BLaER1 (cell line): Measurements from ENCODE around the gene TNS3.

Experiments
- H3K27ac ChIP-seq: shearing (Covaris generic); formaldehyde crosslinking; 2 replicates; pipeline ENCODE4 v1.8.1; 2022
- H3K27me3 ChIP-seq: shearing (Covaris generic); formaldehyde crosslinking; 2 replicates; pipeline ENCODE4 v1.8.1; 2022
- H3K36me3 ChIP-seq: shearing (Covaris generic); formaldehyde crosslinking; 2 replicates; pipeline ENCODE4 v1.8.1; 2022
- H3K4me1 ChIP-seq: shearing (Covaris generic); formaldehyde crosslinking; 2 replicates; pipeline ENCODE4 v1.8.1; 2022
- H3K4me2 ChIP-seq: shearing (Covaris generic); formaldehyde crosslinking; 2 replicates; pipeline ENCODE4 v1.8.1; 2022
- H3K4me3 ChIP-seq: shearing (Covaris generic); formaldehyde crosslinking; 2 replicates; pipeline ENCODE4 v1.8.1; 2022
- H3K9ac ChIP-seq: shearing (Covaris generic); formaldehyde crosslinking; 2 replicates; pipeline ENCODE4 v1.8.1; 2022
- H3K9me3 ChIP-seq: shearing (Covaris generic); formaldehyde crosslinking; 2 replicates; pipeline ENCODE4 v1.8.1; 2022
- H4K20me1 ChIP-seq: shearing (Covaris generic); formaldehyde crosslinking; 2 replicates; pipeline ENCODE4 v1.8.1; 2022
- Cebpa-rat ChIP-seq: shearing (Covaris generic); IDR thresholded peaks from 2 replicates; pipeline ENCODE4 v1.8.1; 2022

The TNS3 gene

GRCh38 chr7:47568056-47568455, 13.9 kb downstream of the TNS3 start:
- Histone ChIP-seq H4K20me1 (no peaks in the 10 kb centered on the region), H3K9me3 (no peaks in the 10 kb centered on the region), H3K27ac (peak overlapping the region; percentile 97), H3K9ac (peak overlapping the region; percentile 65; the same call in 1 of the 2 replicates), H3K4me1 (peaks cover 78% of the 10 kb centered on the region), H3K36me3 (peaks cover 4% of the 10 kb centered on the region; the same call in 1 of the 2 replicates), H3K27me3 (no peaks in the 10 kb centered on the region), H3K4me3 (no peak overlapping the region), H3K4me2 (peak overlapping the region; percentile 78)
- no peak for TF ChIP-seq Cebpa-rat

GRCh38 chr7:47565640-47566250, 16.2 kb downstream of the TNS3 start:
- H4K20me1 ChIP-seq: no peaks in the 10 kb centered on the region
- H3K4me1 ChIP-seq: peaks cover 54% of the 10 kb centered on the region
- no peak overlapping the region for H3K9ac ChIP-seq
- H3K4me2 ChIP-seq: peak overlapping the region; percentile 78; the same call in 1 of the 2 replicates
- H3K36me3 ChIP-seq: peaks cover 21% of the 10 kb centered on the region; the same call in 1 of the 2 replicates
- TF ChIP-seq Cebpa-rat: no peak
- H3K4me3 ChIP-seq: no peak overlapping the region
- H3K9me3 ChIP-seq: no peaks in the 10 kb centered on the region
- peak overlapping the region; percentile 49; the same call in 1 of the 2 replicates for H3K27ac ChIP-seq
- no peaks in the 10 kb centered on the region for H3K27me3 ChIP-seq

- Histone ChIP-seq H3K4me1 (peaks cover 32% of the 10 kb centered on the region), H3K27ac (no peak overlapping the region), H3K9me3 (peaks cover 2% of the 10 kb centered on the region; the same call in 1 of the 2 replicates), H3K36me3 (peaks cover 39% of the 10 kb centered on the region), H4K20me1 (no peaks in the 10 kb centered on the region), H3K27me3 (no peaks in the 10 kb centered on the region), H3K4me3 (no peak overlapping the region), H3K4me2 (no peak overlapping the region), H3K9ac (no peak overlapping the region)
- TF ChIP-seq Cebpa-rat: no peak
Observed at GRCh38 chr7:47563521-47563920, 18.4 kb downstream of the TNS3 start.

- H3K36me3 ChIP-seq: peaks cover 45% of the 10 kb centered on the region
- no peaks in the 10 kb centered on the region for H3K27me3 ChIP-seq
- no peak overlapping the region for H3K4me3 ChIP-seq
- no peak for TF ChIP-seq Cebpa-rat
- 0 out of 2 replicates have a peak, but pooled peaks cover 3% of the 10 kb centered on the region for H4K20me1 ChIP-seq
- H3K4me2 ChIP-seq: no peak overlapping the region
- peaks cover 16% of the 10 kb centered on the region for H3K4me1 ChIP-seq
- no peak overlapping the region for H3K27ac ChIP-seq
- H3K9me3 ChIP-seq: peaks cover 2% of the 10 kb centered on the region; the same call in 1 of the 2 replicates
- no peak overlapping the region for H3K9ac ChIP-seq
Observed at GRCh38 chr7:47561715-47562446, 20.0 kb downstream of the TNS3 start.

GRCh38 chr7:47559306-47560220, 22.3 kb downstream of the TNS3 start:
- Histone ChIP-seq H3K4me1 (no peaks in the 10 kb centered on the region), H3K27me3 (no peaks in the 10 kb centered on the region), H3K27ac (no peak overlapping the region), H3K36me3 (peaks cover 59% of the 10 kb centered on the region), H3K9ac (no peak overlapping the region), H3K4me3 (no peak overlapping the region), H3K9me3 (peaks cover 2% of the 10 kb centered on the region; the same call in 1 of the 2 replicates), H4K20me1 (0 out of 2 replicates have a peak, but pooled peaks cover 13% of the 10 kb centered on the region), H3K4me2 (no peak overlapping the region)
- TF ChIP-seq Cebpa-rat: no peak

GRCh38 chr7:47557694-47558670, 23.9 kb downstream of the TNS3 start:
- H3K9me3 ChIP-seq: peaks cover 11% of the 10 kb centered on the region; the same call in 1 of the 2 replicates
- peaks cover 58% of the 10 kb centered on the region for H3K36me3 ChIP-seq
- no peak overlapping the region for H3K4me2 ChIP-seq
- H3K9ac ChIP-seq: no peak overlapping the region
- no peak overlapping the region for H3K4me3 ChIP-seq
- no peak for TF ChIP-seq Cebpa-rat
- no peak overlapping the region for H3K27ac ChIP-seq
- H3K27me3 ChIP-seq: no peaks in the 10 kb centered on the region
- H3K4me1 ChIP-seq: peaks cover 2% of the 10 kb centered on the region
- H4K20me1 ChIP-seq: 0 out of 2 replicates have a peak, but pooled peaks cover 13% of the 10 kb centered on the region

- peaks cover 9% of the 10 kb centered on the region for H3K4me1 ChIP-seq
- no peak for TF ChIP-seq Cebpa-rat
Observed at GRCh38 chr7:47557317-47557693, 24.6 kb downstream of the TNS3 start.

GRCh38 chr7:47556511-47557180, 25.3 kb downstream of the TNS3 start:
- Histone ChIP-seq H3K36me3 (peaks cover 45% of the 10 kb centered on the region), H3K4me3 (no peak overlapping the region), H3K9ac (no peak overlapping the region), H3K27ac (no peak overlapping the region), H3K9me3 (peaks cover 11% of the 10 kb centered on the region; the same call in 1 of the 2 replicates), H3K4me2 (no peak overlapping the region), H3K4me1 (peaks cover 15% of the 10 kb centered on the region), H3K27me3 (no peaks in the 10 kb centered on the region), H4K20me1 (0 out of 2 replicates have a peak, but pooled peaks cover 13% of the 10 kb centered on the region)
- TF ChIP-seq Cebpa-rat: no peak

More at GRCh38 chr7:47557317-47557693, 24.6 kb downstream of the TNS3 start:
- Histone ChIP-seq H3K4me3 (no peak overlapping the region), H3K9me3 (peaks cover 11% of the 10 kb centered on the region; the same call in 1 of the 2 replicates), H3K36me3 (peaks cover 51% of the 10 kb centered on the region), H3K9ac (no peak overlapping the region), H3K27me3 (no peaks in the 10 kb centered on the region), H4K20me1 (0 out of 2 replicates have a peak, but pooled peaks cover 13% of the 10 kb centered on the region), H3K4me2 (no peak overlapping the region), H3K27ac (no peak overlapping the region)
